Left lung (tissue), 10 donors: ENCODE measurements around the gene MUC20. TPM values are rescaled to one million over a fixed set of nuclear protein-coding genes. Genes with fewer than 3 reads are reported as not detected.
"Not testable (repeated sequence)": the region's sequence is repeated elsewhere in the genome, so short reads cannot be mapped to it uniquely, and the experiment has no call there.

Experiments used
- ATAC-seq: fragments of 200-7000 bp; cut with Tn5 transposase; one replicate; pipeline ENCODE4 v1.9.1; 2020; ENCODE audit warnings: moderate library complexity
- DNase-seq, 4 donors: peaks; one replicate each; pipeline ENCODE4 v3.0.0-alpha.2; 2013 to 2020
- H3K27ac ChIP-seq, 2 donors: fragments of 200-600 bp; sonication (generic) in 1 of 2; one replicate each; pipeline versions ENCODE4 v1.5.0 to v1.8.0; 2020 to 2021
- H3K27me3 ChIP-seq, 2 donors: fragments of 200-600 bp; sonication (generic) in 1 of 2; one replicate each; pipeline versions ENCODE4 v1.5.0 to v1.8.0; 2020 to 2021
- H3K36me3 ChIP-seq, 2 donors: fragments of 200-600 bp; sonication (generic) in 1 of 2; one replicate each; pipeline versions ENCODE4 v1.5.0 to v1.8.0; 2020 to 2021
- H3K4me1 ChIP-seq, 2 donors: fragments of 200-600 bp; one replicate each; pipeline ENCODE4 v1.8.0; 2021
- H3K4me3 ChIP-seq, 2 donors: fragments of 200-600 bp; sonication (generic) in 1 of 2; one replicate each; pipeline versions ENCODE4 v1.5.0 to v1.8.0; 2020 to 2021; ENCODE audit warnings: mild to moderate bottlenecking in 1 of 2
- H3K9me3 ChIP-seq, 2 donors: fragments of 200-600 bp; sonication (generic) in 1 of 2; one replicate each; pipeline versions ENCODE4 v1.5.0 to v1.8.0; 2020 to 2021
- intact Hi-C, 2 donors: fragments of 100-400 bp; cut with DNase I; formaldehyde crosslinking; loops; one replicate each; pipeline versions ENCODE4 v1.11.2 to v1.14.2; 2022
- polyA plus RNA-seq, 6 donors: library from polyadenylated mRNA; unstranded; fragments of 120-200 nt; gene quantifications; one replicate each; pipeline ENCODE4 v1.2.1, GENCODE V29; 2013; ENCODE audit not compliant: insufficient read length in 6 of 6
- total RNA-seq, 2 donors: library from RNA; stranded (reverse); fragmentation: NEBNext Ultra II Directional; extraction: Animal tissue kit (Norgen Biotek cat#: 25700); gene quantifications; one replicate each; pipeline ENCODE4 v1.2.1, GENCODE V29; 2021
- TF ChIP-seq, protein P1 (sequence below), 2 donors: fragments of 200-600 bp; sonication (generic) in 1 of 2; IDR thresholded peaks; one replicate each; pipeline versions ENCODE4 v1.5.0 to v1.8.0; 2021; ENCODE audit warnings: antibody characterized with exemption in 2 of 2
- donor health status: DM: no; HTN: yes; CAD: no.
- donor health status: DM: no; HTN: no; CAD: no.

The MUC20 gene
- total and polyA plus RNA-seq, 8 donors: 7.7 to 22.2 (median 14.0) TPM

DNA sequence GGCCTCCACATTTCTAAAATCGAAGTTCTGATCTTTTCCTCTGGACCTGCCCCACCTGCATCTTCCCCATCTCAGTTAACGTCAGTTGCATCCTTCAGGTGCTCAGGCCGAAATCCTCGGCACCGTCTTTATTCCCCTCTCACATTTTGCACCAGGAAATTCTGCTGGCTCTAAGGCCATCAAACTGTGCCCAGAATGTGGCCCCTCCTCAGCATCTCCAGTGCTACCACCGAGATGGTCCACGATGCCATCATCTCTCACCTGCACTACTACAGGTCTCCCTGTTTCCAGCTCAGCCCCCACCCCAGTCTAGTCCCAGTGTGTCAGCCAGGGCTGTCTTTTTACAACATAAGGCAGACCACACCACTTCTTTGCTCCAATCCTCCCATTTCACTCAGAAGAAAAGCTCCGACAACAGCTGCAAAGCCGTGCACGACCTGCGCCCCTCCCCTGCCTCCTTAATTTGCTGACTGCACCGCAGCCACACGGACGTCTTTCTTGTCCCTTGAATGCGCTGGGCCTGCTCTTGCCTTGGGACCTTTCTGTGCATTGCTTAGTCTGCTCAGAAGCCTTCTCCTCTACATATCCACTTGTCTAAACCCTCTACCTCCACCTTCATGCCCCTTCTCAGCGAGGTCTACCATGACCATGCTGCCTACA, 14.4 kb downstream of the MUC20 start:
- DNase-seq: no peak
- intact Hi-C loops: no loop called here
- Histone ChIP-seq H3K4me1 (no peaks in the 10 kb centered on the region), H3K4me3 (no peak overlapping the region), H3K27ac (no peak overlapping the region), H3K9me3 (no peaks in the 10 kb centered on the region), H3K27me3 (no peaks in the 10 kb centered on the region), H3K36me3 (peaks cover 0 to 7% of the 10 kb centered on the region in 2 donors)
- TF ChIP-seq, protein P1, sequence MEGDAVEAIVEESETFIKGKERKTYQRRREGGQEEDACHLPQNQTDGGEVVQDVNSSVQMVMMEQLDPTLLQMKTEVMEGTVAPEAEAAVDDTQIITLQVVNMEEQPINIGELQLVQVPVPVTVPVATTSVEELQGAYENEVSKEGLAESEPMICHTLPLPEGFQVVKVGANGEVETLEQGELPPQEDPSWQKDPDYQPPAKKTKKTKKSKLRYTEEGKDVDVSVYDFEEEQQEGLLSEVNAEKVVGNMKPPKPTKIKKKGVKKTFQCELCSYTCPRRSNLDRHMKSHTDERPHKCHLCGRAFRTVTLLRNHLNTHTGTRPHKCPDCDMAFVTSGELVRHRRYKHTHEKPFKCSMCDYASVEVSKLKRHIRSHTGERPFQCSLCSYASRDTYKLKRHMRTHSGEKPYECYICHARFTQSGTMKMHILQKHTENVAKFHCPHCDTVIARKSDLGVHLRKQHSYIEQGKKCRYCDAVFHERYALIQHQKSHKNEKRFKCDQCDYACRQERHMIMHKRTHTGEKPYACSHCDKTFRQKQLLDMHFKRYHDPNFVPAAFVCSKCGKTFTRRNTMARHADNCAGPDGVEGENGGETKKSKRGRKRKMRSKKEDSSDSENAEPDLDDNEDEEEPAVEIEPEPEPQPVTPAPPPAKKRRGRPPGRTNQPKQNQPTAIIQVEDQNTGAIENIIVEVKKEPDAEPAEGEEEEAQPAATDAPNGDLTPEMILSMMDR (IDR thresholded peaks at IDR 0.05): no peak
- ATAC-seq: no peak

DNA sequence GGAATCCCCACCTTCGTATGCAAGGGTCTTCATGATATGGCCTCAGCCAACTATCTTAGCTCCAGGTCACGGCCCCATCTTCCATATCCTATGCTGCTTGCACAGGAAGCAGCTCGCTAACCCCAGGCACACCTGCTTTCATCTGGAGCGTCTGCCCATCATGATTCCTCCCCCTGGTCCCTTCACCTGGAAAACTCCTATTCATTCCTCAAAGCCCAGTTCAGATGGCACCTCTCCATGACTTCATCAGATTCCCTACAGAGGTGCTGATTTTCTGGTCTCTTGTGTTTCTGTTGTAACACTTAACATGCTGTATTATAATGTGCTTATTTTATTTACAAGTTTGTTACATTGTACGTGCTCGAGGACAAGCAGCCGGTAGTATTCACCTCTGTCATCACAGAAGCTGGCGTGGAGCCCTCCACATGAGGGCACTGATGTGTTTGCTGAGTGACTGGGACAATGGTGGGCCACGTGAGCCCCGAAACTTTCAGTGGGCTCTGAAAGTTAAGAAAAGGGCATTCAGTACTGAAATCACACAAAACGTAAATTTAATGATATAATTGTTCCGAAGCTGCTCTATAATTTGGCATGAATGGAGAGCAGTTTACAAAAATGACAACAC, 16.2 kb downstream of the MUC20 start:
- Histone ChIP-seq H3K9me3 (no peaks in the 10 kb centered on the region), H3K4me3 (no peak overlapping the region), H3K27me3 (no peaks in the 10 kb centered on the region), H3K4me1 (no peaks in the 10 kb centered on the region), H3K36me3 (peaks cover 0 to 7% of the 10 kb centered on the region in 2 donors), H3K27ac (no peak overlapping the region)
- TF ChIP-seq, protein P1 (IDR thresholded peaks at IDR 0.05): no peak
- intact Hi-C loops: no loop called here
- no peak for ATAC-seq
- no peak for DNase-seq

DNA sequence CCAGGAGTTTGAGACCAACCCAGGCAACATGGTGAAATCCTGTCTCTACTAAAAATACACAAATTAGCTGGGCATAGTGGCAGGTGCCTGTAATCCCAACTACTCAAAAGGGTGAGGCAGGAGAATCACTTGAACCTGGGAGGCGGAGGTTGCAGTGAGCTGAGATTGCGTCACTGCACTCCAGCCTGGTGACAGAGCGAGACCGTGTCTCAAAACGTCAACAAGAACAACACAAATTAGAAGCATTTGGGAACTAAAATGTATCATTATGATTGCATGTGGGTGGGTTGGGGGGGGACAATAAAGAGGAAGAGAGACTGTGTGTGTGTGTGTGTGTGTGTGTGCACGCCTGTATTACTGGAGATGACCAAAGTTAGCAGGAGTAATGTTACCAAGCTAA, 17.0 kb downstream of the MUC20 start:
- H3K36me3 ChIP-seq, H3K27me3 ChIP-seq, intact Hi-C loops, H3K9me3 ChIP-seq, H3K4me1 ChIP-seq, DNase-seq, H3K4me3 ChIP-seq: not testable (repeated sequence)
- peak; percentile 71 for ATAC-seq
- peak overlapping the region in 1 of 2 donors; percentile 26 for H3K27ac ChIP-seq

DNA sequence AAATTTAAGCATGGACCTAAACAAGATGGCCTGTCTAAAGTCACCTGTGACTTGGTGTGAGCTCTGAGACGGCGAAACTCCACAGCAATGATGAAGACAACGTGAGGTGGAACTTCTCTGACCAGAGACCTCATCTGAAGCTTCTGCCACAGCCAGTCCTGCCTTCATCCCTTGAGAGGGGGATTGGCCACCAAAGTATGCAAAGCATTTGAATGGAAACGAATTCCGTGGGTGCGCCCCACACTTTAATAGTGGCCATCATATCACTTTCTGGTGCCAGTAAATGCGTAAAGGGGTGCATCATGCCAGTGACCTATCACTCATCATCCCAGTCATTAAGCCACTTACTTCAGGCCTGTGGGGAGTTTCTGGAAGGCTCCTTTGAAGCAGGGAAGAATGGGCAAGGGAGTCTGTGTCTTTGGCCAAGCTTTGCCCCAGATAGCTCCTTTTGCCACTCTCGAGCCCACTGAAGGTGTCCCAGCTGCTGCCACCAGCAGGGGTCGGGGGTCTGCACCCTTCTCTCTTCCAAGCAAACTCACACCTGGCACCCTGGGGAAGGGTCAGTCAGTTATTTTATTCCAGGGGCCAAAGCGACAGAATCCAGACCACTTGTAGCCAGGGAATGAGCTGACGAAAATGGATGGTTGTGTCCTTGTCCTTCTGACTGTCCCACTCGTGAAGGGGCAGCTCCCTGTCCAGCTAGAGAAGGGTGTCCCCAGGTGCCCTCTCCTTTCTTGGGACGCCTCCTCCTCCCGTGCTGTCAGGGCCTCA, 17.7 kb downstream of the MUC20 start:
- Histone ChIP-seq H3K4me3 (no peak overlapping the region), H3K27ac (no peak overlapping the region), H3K4me1 (no peaks in the 10 kb centered on the region), H3K36me3 (peaks cover 0 to 1% of the 10 kb centered on the region in 2 donors), H3K9me3 (no peaks in the 10 kb centered on the region), H3K27me3 (no peaks in the 10 kb centered on the region)
- ATAC-seq (no peak), DNase-seq (no peak)
- intact Hi-C loops: no loop called here
- TF ChIP-seq, protein P1 (IDR thresholded peaks at IDR 0.05): no peak

DNA sequence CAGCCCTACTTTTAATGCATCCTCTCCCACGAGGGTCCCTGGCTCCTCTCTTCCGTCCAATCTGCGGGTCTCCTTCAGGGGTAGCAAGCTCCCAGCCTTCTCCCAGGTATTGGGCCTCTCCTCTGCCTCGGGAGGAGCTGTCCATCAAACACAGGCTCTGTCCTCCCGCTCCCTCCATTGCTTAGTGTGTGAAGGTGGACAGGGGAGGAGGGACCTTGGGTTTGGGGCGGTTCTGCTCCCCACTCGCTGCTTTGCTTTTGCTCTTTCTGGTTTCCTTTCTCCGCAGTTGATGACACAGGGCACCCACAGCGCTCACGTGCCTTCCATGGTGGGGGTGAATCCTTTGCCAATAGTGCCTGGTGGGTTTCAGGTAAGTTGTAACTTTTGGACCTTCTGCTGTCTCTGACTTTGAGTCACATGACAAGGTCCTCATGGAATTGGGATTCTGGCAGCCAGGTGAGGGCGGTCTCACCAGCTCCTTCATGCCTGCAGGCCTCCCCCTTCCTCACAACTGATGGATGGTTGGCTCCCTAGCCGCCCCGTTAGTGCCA, 18.9 kb downstream of the MUC20 start:
- Histone ChIP-seq H3K4me3 (no peak overlapping the region), H3K36me3 (no peaks in the 10 kb centered on the region), H3K4me1 (no peaks in the 10 kb centered on the region), H3K9me3 (no peaks in the 10 kb centered on the region), H3K27me3 (no peaks in the 10 kb centered on the region), H3K27ac (no peak overlapping the region)
- TF ChIP-seq, protein P1 (IDR thresholded peaks at IDR 0.05): no peak
- intact Hi-C loops: no loop called here
- DNase-seq (no peak), ATAC-seq (no peak)
